HCT116 (cell line): ENCODE measurements around the gene EPHB3. TPM values are rescaled to one million over a fixed set of nuclear protein-coding genes. Genes with fewer than 3 reads are reported as not detected.

Source experiments
- ATAC-seq: fragments of 200-7000 bp; cut with Tn5 transposase; 2 replicates; pipeline ENCODE4 v1.9.1; 2020; ENCODE audit warnings: mild to moderate bottlenecking, moderate library complexity
- BruUV-seq: library from RNA; stranded (reverse); fragments of 400-500 nt; replicated peaks from 2 replicates; lab custom pipeline; 2021; lab: Mats Ljungman, UMichigan
- CTCF ChIA-PET: fragments of 300-600 bp; sonication (Branson Sonifier 250); formaldehyde crosslinking; loops from one replicate; lab custom pipeline; 2021; ENCODE audit warnings: antibody characterized with exemption; lab: Charles Lee
- POLR2A ChIA-PET: fragments of 300-600, 350-600 bp; sonication (Branson Sonifier 250); formaldehyde crosslinking; loops from one replicate; lab custom pipeline; 2021; ENCODE audit warnings: antibody characterized with exemption; lab: Charles Lee
- RAD21 ChIA-PET, 2 experiments: fragments of 300-600 bp; sonication (Branson Sonifier 250); formaldehyde crosslinking; loops; one replicate each; lab custom pipeline; 2023; ENCODE audit warnings: low total read pairs in 2 of 2; ENCODE audit not compliant: uncharacterized antibody in 2 of 2, unreplicated experiment in 2 of 2, low non-redundant PET in 1 of 2; lab: Charles Lee
- DNase-seq: peaks from one replicate; pipeline ENCODE4 v3.0.0-alpha.2; 2010; ENCODE audit warnings: low read depth, low spot score
- H2AFZ ChIP-seq: fragments of 200-600 bp; shearing (Covaris generic), sonication (generic); 2 replicates; pipeline ENCODE4 v1.6.1; 2017; ENCODE audit warnings: low read depth, mixed run types, mixed read lengths, antibody characterized with exemption, low read length; ENCODE audit not compliant: poor library complexity, severe bottlenecking
- H3K27ac ChIP-seq: 2 replicates; pipeline ENCODE4 v1.5.1; 2012; ENCODE audit warnings: low read depth, low read length
- H3K27me3 ChIP-seq: fragments of 200-600 bp; sonication (generic); 2 replicates; pipeline ENCODE4 v1.6.1; 2016; ENCODE audit warnings: mixed run types, low read length, mixed read lengths; ENCODE audit not compliant: insufficient read depth
- H3K36me3 ChIP-seq, 2 experiments: fragments of 200-500 bp in 1 of 2; fragments of 200-600 bp in 1 of 2; sonication (Bioruptor generic) in 1 of 2; sonication (generic) in 1 of 2; 2 replicates each; pipeline versions ENCODE4 v1.5.1 to v1.6.1; 2014 to 2016; ENCODE audit warnings: low read length in 2 of 2, inconsistent platforms in 1 of 2, mixed read lengths in 1 of 2, mixed run types in 1 of 2; ENCODE audit not compliant: insufficient read depth in 2 of 2, control insufficient read depth in 1 of 2
- H3K4me1 ChIP-seq, 2 experiments: fragments of 200-600 bp in 1 of 2; sonication (generic) in 1 of 2; 2 replicates each; pipeline versions ENCODE4 v1.5.1 to v1.6.1; 2012 to 2017; ENCODE audit warnings: low read length in 2 of 2, inconsistent platforms in 1 of 2, mild to moderate bottlenecking in 1 of 2, mixed read lengths in 1 of 2, mixed run types in 1 of 2, moderate library complexity in 1 of 2; ENCODE audit not compliant: insufficient read depth in 2 of 2, control insufficient read depth in 1 of 2
- H3K4me2 ChIP-seq: fragments of 200-600 bp; sonication (generic); 2 replicates; pipeline ENCODE4 v1.6.1; 2017; ENCODE audit warnings: mixed run types, low read length, mixed read lengths
- H3K4me3 ChIP-seq, 2 experiments: fragments of 200-600 bp in 1 of 2; sonication (generic) in 1 of 2; replicated peaks in 1 of 2; 2 replicates each; pipeline ENCODE4 v1.5.1; 2011 to 2016; ENCODE audit warnings: low read length in 2 of 2, control low read depth in 1 of 2, low read depth in 1 of 2, mild to moderate bottlenecking in 1 of 2, mixed read lengths in 1 of 2, mixed run types in 1 of 2
- H3K79me2 ChIP-seq: fragments of 200-600 bp; sonication (generic); 2 replicates; pipeline ENCODE4 v1.6.1; 2017; ENCODE audit warnings: mild to moderate bottlenecking, mixed run types, low read length, moderate library complexity, mixed read lengths; ENCODE audit not compliant: insufficient read depth
- H3K9ac ChIP-seq: fragments of 200-600 bp; sonication (generic); 2 replicates; pipeline ENCODE4 v1.6.1; 2016; ENCODE audit warnings: low read length, mixed read lengths
- H3K9me2 ChIP-seq: fragments of 200-600 bp; sonication (generic), shearing (Covaris generic); 2 replicates; pipeline ENCODE4 v1.6.1; 2017; ENCODE audit warnings: mixed run types, mild to moderate bottlenecking, moderate library complexity; ENCODE audit not compliant: insufficient read depth
- H3K9me3 ChIP-seq, 2 experiments: fragments of 200-500 bp in 1 of 2; fragments of 200-600 bp in 1 of 2; sonication (Bioruptor generic) in 1 of 2; sonication (generic) in 1 of 2; 2 replicates each; pipeline ENCODE4 v1.6.1; 2014 to 2017; ENCODE audit warnings: low read length in 2 of 2, mixed read lengths in 2 of 2, inconsistent platforms in 1 of 2, low read depth in 1 of 2, mild to moderate bottlenecking in 1 of 2, mixed run types in 1 of 2, moderate library complexity in 1 of 2; ENCODE audit not compliant: control insufficient read depth in 1 of 2, insufficient read depth in 1 of 2
- H4K20me1 ChIP-seq: fragments of 200-600 bp; sonication (generic), shearing (Covaris generic); 2 replicates; pipeline ENCODE4 v1.6.1; 2017; ENCODE audit warnings: mixed run types, mild to moderate bottlenecking, moderate library complexity; ENCODE audit not compliant: insufficient read depth
- CEBPB ChIP-seq: IDR thresholded peaks from 2 replicates; pipeline ENCODE4 v1.6.1; 2012; ENCODE audit warnings: low read depth
- EGR1 ChIP-seq: IDR thresholded peaks from 2 replicates; pipeline ENCODE4 v1.6.1; 2012; ENCODE audit warnings: low read depth
- EZH2phosphoT487 ChIP-seq: fragments of 200-600 bp; IDR thresholded peaks from 2 replicates; pipeline ENCODE4 v1.6.1; 2018; ENCODE audit warnings: antibody characterized with exemption, borderline replicate concordance
- FOSL1 ChIP-seq: IDR thresholded peaks from 2 replicates; pipeline ENCODE4 v1.6.1; 2012; ENCODE audit warnings: low read depth
- JUND ChIP-seq: IDR thresholded peaks from 2 replicates; pipeline ENCODE4 v1.6.1; 2012
- POLR2AphosphoS5 ChIP-seq: IDR thresholded peaks from 2 replicates; pipeline ENCODE4 v1.6.1; 2011; ENCODE audit warnings: mild to moderate bottlenecking, low read depth, low read length, moderate library complexity
- RAD21 ChIP-seq: IDR thresholded peaks from 2 replicates; pipeline ENCODE4 v1.6.1; 2012; ENCODE audit warnings: low read depth, mild to moderate bottlenecking
- SP1 ChIP-seq: IDR thresholded peaks from 2 replicates; pipeline ENCODE4 v1.6.1; 2012; ENCODE audit warnings: low read depth
- TCF7L2 ChIP-seq: IDR thresholded peaks from 2 replicates; pipeline ENCODE4 v1.7.0; 2011; ENCODE audit warnings: borderline replicate concordance, inconsistent platforms; ENCODE audit not compliant: insufficient read depth, insufficient read length; ENCODE audit errors: extremely low read depth
- YY1 ChIP-seq: IDR thresholded peaks from 2 replicates; pipeline ENCODE4 v1.6.1; 2011; ENCODE audit warnings: low read length, low read depth, moderate library complexity, mild to moderate bottlenecking; ENCODE audit not compliant: insufficient replicate concordance; ENCODE audit errors: extremely low read depth
- ZBTB33 ChIP-seq: IDR thresholded peaks from 2 replicates; pipeline ENCODE4 v1.6.1; 2011; ENCODE audit warnings: mild to moderate bottlenecking, low read length, moderate library complexity; ENCODE audit not compliant: insufficient replicate concordance; ENCODE audit errors: extremely low read depth
- intact Hi-C: fragments of 100-400 bp; cut with micrococcal nuclease; formaldehyde crosslinking; loops from 2 replicates; pipeline ENCODE4 v1.10.0; 2022
- total RNA-seq: library from RNA; stranded (reverse); gene quantifications from one replicate; pipeline ENCODE4 v1.2.1, GENCODE V29; 2021; ENCODE audit not compliant: unreplicated experiment
- TF ChIP-seq, protein P1 (sequence below): IDR thresholded peaks from 2 replicates; pipeline ENCODE4 v1.6.1; 2012
- TF ChIP-seq, protein P2 (sequence below): IDR thresholded peaks from 2 replicates; pipeline ENCODE4 v1.6.1; 2012
- TF ChIP-seq, protein P3 (sequence below), 3 experiments: fragments of 200-600 bp in 1 of 3; sonication (generic) in 1 of 3; IDR thresholded peaks in 2 of 3; conservative IDR thresholded peaks in 1 of 3; 2 replicates each; pipeline ENCODE4 v1.5.1; 2012 to 2017; ENCODE audit warnings: low read depth in 2 of 3, low read length in 2 of 3, antibody characterized with exemption in 1 of 3, borderline replicate concordance in 1 of 3, control low read depth in 1 of 3, mild to moderate bottlenecking in 1 of 3, mixed read lengths in 1 of 3, mixed run types in 1 of 3, moderate library complexity in 1 of 3; ENCODE audit not compliant: insufficient read depth in 1 of 3

Gene EPHB3
- total RNA-seq, 1 experiment from 2014 or later, result 6.5 TPM

DNA sequence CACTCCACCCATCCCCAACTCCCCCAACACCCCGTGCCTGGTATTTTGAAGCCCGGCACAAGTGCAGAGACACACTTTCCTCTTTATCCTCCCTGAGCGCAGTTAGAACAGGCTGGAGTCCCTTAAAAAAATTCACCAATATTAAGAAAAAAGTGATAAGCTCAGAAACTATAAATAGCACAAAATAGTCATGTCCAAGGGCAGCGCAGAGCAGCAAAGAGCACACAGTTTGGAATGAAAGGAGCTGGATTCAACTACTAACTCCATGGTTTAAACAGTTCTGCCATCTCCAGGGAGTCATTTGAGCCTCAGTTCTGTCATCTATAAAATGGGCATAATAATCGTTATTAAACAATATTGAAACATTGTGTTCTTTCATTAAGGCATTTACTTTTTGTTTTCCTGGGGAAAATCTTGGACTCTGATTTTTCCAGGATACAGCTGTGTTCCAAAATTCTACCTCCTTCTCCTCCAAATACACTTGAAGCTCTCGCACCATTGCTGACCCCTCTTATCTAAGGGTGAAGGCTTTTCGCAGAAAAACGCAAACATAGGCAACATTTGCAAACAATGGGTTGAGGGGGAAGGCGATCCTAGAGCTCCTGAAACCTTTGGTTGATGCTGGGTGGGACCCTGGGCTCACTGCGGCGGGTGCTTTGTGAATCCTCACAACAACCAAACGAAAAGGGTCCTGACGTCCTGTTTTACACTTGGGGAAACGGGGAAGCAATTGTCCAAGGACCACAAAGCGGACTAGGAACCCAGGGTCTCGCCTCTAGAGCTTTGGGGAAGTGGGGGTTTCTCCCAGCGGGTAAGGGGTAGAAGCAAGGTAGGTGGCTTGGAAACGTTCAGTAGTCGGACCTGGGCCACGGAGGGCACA lies 41.8 kb downstream of the EPHB3 start:
- Histone ChIP-seq H3K9me2 (no peaks in the 10 kb centered on the region), H2AFZ (no peak overlapping the region), H3K4me2 (no peak overlapping the region), H3K36me3 (no peaks in the 10 kb centered on the region), H3K9ac (no peak overlapping the region), H3K27me3 (no peaks in the 10 kb centered on the region), H3K79me2 (no peaks in the 10 kb centered on the region), H3K9me3 (no peaks in the 10 kb centered on the region), H3K4me3 (no peak overlapping the region), H3K27ac (no peak overlapping the region), H4K20me1 (no peaks in the 10 kb centered on the region), H3K4me1 (no peaks in the 10 kb centered on the region)
- no peak for TF ChIP-seq EGR1
- TF ChIP-seq YY1, result no peak
- TF ChIP-seq RAD21, result no peak
- TF ChIP-seq POLR2AphosphoS5, result no peak
- TF ChIP-seq ZBTB33, result no peak
- TF ChIP-seq SP1, result no peak
- no peak for TF ChIP-seq EZH2phosphoT487
- TF ChIP-seq, protein P1, sequence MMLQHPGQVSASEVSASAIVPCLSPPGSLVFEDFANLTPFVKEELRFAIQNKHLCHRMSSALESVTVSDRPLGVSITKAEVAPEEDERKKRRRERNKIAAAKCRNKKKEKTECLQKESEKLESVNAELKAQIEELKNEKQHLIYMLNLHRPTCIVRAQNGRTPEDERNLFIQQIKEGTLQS, result no peak
- TF ChIP-seq TCF7L2, result no peak
- TF ChIP-seq FOSL1, result no peak
- TF ChIP-seq, protein P2, sequence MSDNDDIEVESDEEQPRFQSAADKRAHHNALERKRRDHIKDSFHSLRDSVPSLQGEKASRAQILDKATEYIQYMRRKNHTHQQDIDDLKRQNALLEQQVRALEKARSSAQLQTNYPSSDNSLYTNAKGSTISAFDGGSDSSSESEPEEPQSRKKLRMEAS, result no peak
- TF ChIP-seq CEBPB, result no peak
- TF ChIP-seq JUND, result no peak
- TF ChIP-seq, protein P3, sequence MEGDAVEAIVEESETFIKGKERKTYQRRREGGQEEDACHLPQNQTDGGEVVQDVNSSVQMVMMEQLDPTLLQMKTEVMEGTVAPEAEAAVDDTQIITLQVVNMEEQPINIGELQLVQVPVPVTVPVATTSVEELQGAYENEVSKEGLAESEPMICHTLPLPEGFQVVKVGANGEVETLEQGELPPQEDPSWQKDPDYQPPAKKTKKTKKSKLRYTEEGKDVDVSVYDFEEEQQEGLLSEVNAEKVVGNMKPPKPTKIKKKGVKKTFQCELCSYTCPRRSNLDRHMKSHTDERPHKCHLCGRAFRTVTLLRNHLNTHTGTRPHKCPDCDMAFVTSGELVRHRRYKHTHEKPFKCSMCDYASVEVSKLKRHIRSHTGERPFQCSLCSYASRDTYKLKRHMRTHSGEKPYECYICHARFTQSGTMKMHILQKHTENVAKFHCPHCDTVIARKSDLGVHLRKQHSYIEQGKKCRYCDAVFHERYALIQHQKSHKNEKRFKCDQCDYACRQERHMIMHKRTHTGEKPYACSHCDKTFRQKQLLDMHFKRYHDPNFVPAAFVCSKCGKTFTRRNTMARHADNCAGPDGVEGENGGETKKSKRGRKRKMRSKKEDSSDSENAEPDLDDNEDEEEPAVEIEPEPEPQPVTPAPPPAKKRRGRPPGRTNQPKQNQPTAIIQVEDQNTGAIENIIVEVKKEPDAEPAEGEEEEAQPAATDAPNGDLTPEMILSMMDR (IDR thresholded peaks at IDR 0.05 in 2 of 3, conservative IDR thresholded peaks at IDR 0.05 in 1 of 3; ENCODE audit: borderline replicate concordance in 1 of 3, insufficient read depth in 1 of 3, low read depth in 2 of 3, low read length in 2 of 3), result no peak
- BruUV-seq, result no TSS peak
- DNase-seq (no peak), ATAC-seq (no peak)
- ChIA-PET POLR2A (no interaction called here), RAD21 (no interaction called here), CTCF (no interaction called here)
- intact Hi-C loops, result no loop called here
